AG09319 (cell line): ENCODE data around the gene LSM7.

Source experiments
- DNase-seq: peaks from one replicate; pipeline ENCODE4 v3.0.0-alpha.2; 2010; ENCODE audit warnings: low read depth; ENCODE audit errors: extremely low read depth
- TF ChIP-seq, protein P1 (sequence below): IDR thresholded peaks from 2 replicates; pipeline ENCODE4 v1.5.1; 2011; ENCODE audit warnings: low read depth, mild to moderate bottlenecking, inconsistent platforms, low read length, moderate library complexity

LSM7 gene

GRCh38 chr19:2365201-2365970, 37.0 kb upstream of the LSM7 start:
- TF ChIP-seq, protein P1, sequence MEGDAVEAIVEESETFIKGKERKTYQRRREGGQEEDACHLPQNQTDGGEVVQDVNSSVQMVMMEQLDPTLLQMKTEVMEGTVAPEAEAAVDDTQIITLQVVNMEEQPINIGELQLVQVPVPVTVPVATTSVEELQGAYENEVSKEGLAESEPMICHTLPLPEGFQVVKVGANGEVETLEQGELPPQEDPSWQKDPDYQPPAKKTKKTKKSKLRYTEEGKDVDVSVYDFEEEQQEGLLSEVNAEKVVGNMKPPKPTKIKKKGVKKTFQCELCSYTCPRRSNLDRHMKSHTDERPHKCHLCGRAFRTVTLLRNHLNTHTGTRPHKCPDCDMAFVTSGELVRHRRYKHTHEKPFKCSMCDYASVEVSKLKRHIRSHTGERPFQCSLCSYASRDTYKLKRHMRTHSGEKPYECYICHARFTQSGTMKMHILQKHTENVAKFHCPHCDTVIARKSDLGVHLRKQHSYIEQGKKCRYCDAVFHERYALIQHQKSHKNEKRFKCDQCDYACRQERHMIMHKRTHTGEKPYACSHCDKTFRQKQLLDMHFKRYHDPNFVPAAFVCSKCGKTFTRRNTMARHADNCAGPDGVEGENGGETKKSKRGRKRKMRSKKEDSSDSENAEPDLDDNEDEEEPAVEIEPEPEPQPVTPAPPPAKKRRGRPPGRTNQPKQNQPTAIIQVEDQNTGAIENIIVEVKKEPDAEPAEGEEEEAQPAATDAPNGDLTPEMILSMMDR: no peak
- DNase-seq: no peak

DNA sequence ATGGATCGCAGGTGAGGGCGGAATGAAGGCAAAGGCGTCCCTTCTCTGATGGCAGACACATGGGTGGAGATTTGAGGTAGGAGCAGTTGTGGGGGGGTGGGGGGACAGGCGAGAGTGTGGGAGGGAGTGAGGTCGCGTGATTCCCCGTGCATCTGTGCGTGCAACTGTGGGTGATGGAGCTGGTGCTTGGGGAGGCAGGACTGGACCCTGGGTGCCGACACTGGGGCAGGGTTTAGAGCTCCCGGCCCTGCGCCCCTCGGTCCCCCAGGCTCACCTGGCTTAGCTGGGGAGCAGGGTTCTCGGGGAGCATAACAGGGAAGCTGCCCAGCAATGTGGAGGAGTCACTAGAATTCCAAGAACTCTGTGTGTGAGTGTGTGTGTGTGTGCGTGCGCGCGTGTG, 35.0 kb upstream of the LSM7 start:
- DNase-seq: no peak
- TF ChIP-seq, protein P1: no peak

GRCh38 chr19:2362970-2363300, 34.5 kb upstream of the LSM7 start:
- TF ChIP-seq, protein P1: no peak

DNA sequence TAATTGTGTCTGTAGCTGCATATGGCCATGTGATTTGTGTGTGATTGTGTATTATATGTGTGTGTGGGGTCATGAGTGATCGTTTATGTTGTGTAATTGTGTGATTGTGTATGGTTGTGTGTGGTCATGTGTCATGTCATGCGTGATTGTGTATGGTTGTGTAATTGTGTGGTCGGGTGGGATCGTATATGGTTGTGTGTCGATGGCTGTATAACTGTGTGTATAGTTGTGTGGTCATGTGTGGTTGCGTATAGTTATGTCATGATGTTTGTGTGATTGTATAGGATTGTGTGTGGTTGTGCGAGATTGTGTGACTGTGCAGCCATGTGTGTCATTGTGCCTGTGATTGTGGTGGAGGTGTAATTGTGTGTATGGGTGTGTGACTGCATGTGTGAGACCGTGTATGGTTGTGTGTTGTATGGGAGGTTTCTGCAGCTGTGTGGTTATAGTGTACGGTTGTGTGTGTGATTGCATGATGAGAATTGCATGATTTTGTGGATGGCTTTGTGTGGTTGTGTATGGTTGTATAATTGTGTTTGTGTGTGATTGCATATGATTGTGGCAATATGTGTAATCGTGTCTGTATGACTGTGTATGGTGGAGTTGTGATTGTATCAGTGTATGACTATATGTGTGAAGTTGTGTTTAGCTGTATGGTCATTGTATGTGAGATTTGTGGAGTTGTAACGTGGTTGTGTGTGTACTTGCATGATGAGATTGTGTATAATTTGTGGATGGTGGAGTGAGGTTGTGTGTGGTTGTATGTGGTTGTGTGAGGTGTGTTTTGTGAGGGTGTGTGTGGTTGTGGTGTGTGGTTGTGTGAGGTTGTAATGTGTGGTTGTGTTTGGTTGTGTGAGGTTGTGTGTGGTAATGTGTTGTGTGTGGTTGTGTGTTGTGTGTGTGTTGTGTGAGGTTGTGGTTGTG, 33.9 kb upstream of the LSM7 start:
- TF ChIP-seq, protein P1: no peak
- no peak for DNase-seq

More at GRCh38 chr19:2362970-2363300, 34.5 kb upstream of the LSM7 start:
- no peak for DNase-seq

GRCh38 chr19:2361246-2362045, 33.1 kb upstream of the LSM7 start:
- DNase-seq: no peak
- TF ChIP-seq, protein P1: no peak

- TF ChIP-seq, protein P1: no peak
Measured at GRCh38 chr19:2360833-2361232, 32.4 kb upstream of the LSM7 start.

More at GRCh38 chr19:2360833-2361232, 32.4 kb upstream of the LSM7 start:
- no peak for DNase-seq
